Measurements from ENCODE around the gene RABL6. TPM values are rescaled to one million over a fixed set of nuclear protein-coding genes. Genes with fewer than 3 reads are reported as not detected.

The RABL6 gene
- total RNA-seq, 3 donors from 2014 or later (not counting 1 experiment from before 2014, with no cell fraction given), result 72.7 to 82.5 (median 75.9) TPM

GRCh38 chr9:136855461-136856078 is 47.8 kb downstream of the RABL6 start:
- Histone ChIP-seq H3K4me1 (ENCODE audit: control insufficient read depth, insufficient read depth, low read length) (peaks cover 10% of the 10 kb centered on the region), H3K27ac (ENCODE audit: low read length) (no peak overlapping the region), H3K36me3 (ENCODE audit: control insufficient read depth, insufficient read depth, low read length) (peaks cover 3% of the 10 kb centered on the region), H3K27me3 (ENCODE audit: control insufficient read depth, insufficient read depth, low read length) (no peaks in the 10 kb centered on the region), H3K9me3 (ENCODE audit: control insufficient read depth, insufficient read depth, low read length) (no peaks in the 10 kb centered on the region), H3K4me3 (ENCODE audit: low read length) (no peak overlapping the region)
- Mint-ChIP-seq H3K4me1 (no peaks in the 10 kb centered on the region), H3K9me3 (no peaks in the 10 kb centered on the region), H3K4me3 (no peak overlapping the region), H3K36me3 (no peaks in the 10 kb centered on the region), H3K27me3 (ENCODE audit: low read depth in 2 of 2) (no peaks in the 10 kb centered on the region), H3K27ac (no peak overlapping the region)
- no peak for ATAC-seq
- intact Hi-C loops (cut with micrococcal nuclease), result no loop called here
- no peak for DNase-seq
- WGBS (ENCODE audit: insufficient coverage), result 89% methylated on average over 26 of the region's 26 CpGs
- no peak for TF ChIP-seq CTCF (IDR thresholded peaks at IDR 0.05)

GRCh38 chr9:136856079-136856476 is 48.3 kb downstream of the RABL6 start:
- H3K4me3 Mint-ChIP-seq, result no peak overlapping the region
- no peaks in the 10 kb centered on the region for H3K27me3 ChIP-seq (ENCODE audit: control insufficient read depth, insufficient read depth, low read length)
- WGBS (ENCODE audit: insufficient coverage), result 85% methylated on average over 15 of the region's 15 CpGs
- ATAC-seq (no peak), DNase-seq (no peak)
- no peaks in the 10 kb centered on the region for H3K27me3 Mint-ChIP-seq (ENCODE audit: low read depth in 2 of 2)
- H3K27ac Mint-ChIP-seq, result no peak overlapping the region
- no peaks in the 10 kb centered on the region for H3K9me3 ChIP-seq (ENCODE audit: control insufficient read depth, insufficient read depth, low read length)
- H3K4me3 ChIP-seq (ENCODE audit: low read length), result no peak overlapping the region
- intact Hi-C loops (cut with micrococcal nuclease), result no loop called here
- H3K36me3 ChIP-seq (ENCODE audit: control insufficient read depth, insufficient read depth, low read length), result peaks cover 3% of the 10 kb centered on the region
- H3K9me3 Mint-ChIP-seq, result no peaks in the 10 kb centered on the region
- no peak for TF ChIP-seq CTCF (IDR thresholded peaks at IDR 0.05)
- H3K27ac ChIP-seq (ENCODE audit: low read length), result no peak overlapping the region
- H3K4me1 Mint-ChIP-seq, result no peaks in the 10 kb centered on the region
- H3K4me1 ChIP-seq (ENCODE audit: control insufficient read depth, insufficient read depth, low read length), result peaks cover 10% of the 10 kb centered on the region
- H3K36me3 Mint-ChIP-seq, result no peaks in the 10 kb centered on the region

- intact Hi-C loops (cut with micrococcal nuclease), result no loop called here
- H3K27ac ChIP-seq (ENCODE audit: low read length), result no peak overlapping the region
- ATAC-seq (no peak), DNase-seq (no peak)
- no peak overlapping the region for H3K4me3 Mint-ChIP-seq
- H3K4me1 ChIP-seq (ENCODE audit: control insufficient read depth, insufficient read depth, low read length), result peaks cover 10% of the 10 kb centered on the region
- H3K36me3 Mint-ChIP-seq, result no peaks in the 10 kb centered on the region
- no peak overlapping the region for H3K27ac Mint-ChIP-seq
- no peak overlapping the region for H3K4me3 ChIP-seq (ENCODE audit: low read length)
- TF ChIP-seq CTCF (IDR thresholded peaks at IDR 0.05), result no peak
- WGBS (ENCODE audit: insufficient coverage), result 46% methylated on average over 13 of the region's 14 CpGs
- no peaks in the 10 kb centered on the region for H3K9me3 Mint-ChIP-seq
- no peaks in the 10 kb centered on the region for H3K9me3 ChIP-seq (ENCODE audit: control insufficient read depth, insufficient read depth, low read length)
- no peaks in the 10 kb centered on the region for H3K4me1 Mint-ChIP-seq
- peaks cover 2% of the 10 kb centered on the region for H3K36me3 ChIP-seq (ENCODE audit: control insufficient read depth, insufficient read depth, low read length)
- no peaks in the 10 kb centered on the region for H3K27me3 Mint-ChIP-seq (ENCODE audit: low read depth in 2 of 2)
- no peaks in the 10 kb centered on the region for H3K27me3 ChIP-seq (ENCODE audit: control insufficient read depth, insufficient read depth, low read length)
These were observed 48.9 kb downstream of the RABL6 start for GRCh38 chr9:136856541-136857141.

DNA sequence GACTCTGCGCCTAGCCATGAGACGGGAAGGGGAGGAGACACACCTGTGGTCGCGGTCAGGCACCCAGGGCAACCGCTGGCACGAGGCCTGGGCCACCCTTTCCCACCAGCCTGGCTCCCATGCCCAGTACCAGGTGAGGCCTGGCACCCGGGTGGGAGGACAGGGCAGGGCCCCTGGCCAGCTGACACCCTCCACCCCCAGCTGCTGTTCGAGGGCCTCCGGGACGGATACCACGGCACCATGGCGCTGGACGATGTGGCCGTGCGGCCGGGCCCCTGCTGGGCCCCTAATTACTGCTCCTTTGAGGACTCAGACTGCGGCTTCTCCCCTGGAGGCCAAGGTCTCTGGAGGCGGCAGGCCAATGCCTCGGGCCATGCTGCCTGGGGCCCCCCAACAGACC is 49.4 kb downstream of the RABL6 start:
- H3K4me1 ChIP-seq (ENCODE audit: control insufficient read depth, insufficient read depth, low read length), result peaks cover 10% of the 10 kb centered on the region
- no peaks in the 10 kb centered on the region for H3K4me1 Mint-ChIP-seq
- no peaks in the 10 kb centered on the region for H3K27me3 Mint-ChIP-seq (ENCODE audit: low read depth in 2 of 2)
- H3K27me3 ChIP-seq (ENCODE audit: control insufficient read depth, insufficient read depth, low read length), result no peaks in the 10 kb centered on the region
- peaks cover 7% of the 10 kb centered on the region for H3K36me3 ChIP-seq (ENCODE audit: control insufficient read depth, insufficient read depth, low read length)
- ATAC-seq, result no peak
- H3K36me3 Mint-ChIP-seq, result no peaks in the 10 kb centered on the region
- no peak overlapping the region for H3K4me3 ChIP-seq (ENCODE audit: low read length)
- TF ChIP-seq CTCF (IDR thresholded peaks at IDR 0.05), result no peak
- no peak for DNase-seq
- no peaks in the 10 kb centered on the region for H3K9me3 ChIP-seq (ENCODE audit: control insufficient read depth, insufficient read depth, low read length)
- intact Hi-C loops (cut with micrococcal nuclease), result no loop called here
- no peak overlapping the region for H3K4me3 Mint-ChIP-seq
- 92% methylated on average over 19 of the region's 19 CpGs for WGBS (ENCODE audit: insufficient coverage)
- H3K27ac Mint-ChIP-seq, result no peak overlapping the region
- H3K27ac ChIP-seq (ENCODE audit: low read length), result no peak overlapping the region
- H3K9me3 Mint-ChIP-seq, result no peaks in the 10 kb centered on the region
